ENCODE measurements around the gene EZR. TPM values are rescaled to one million over a fixed set of nuclear protein-coding genes. Genes with fewer than 3 reads are reported as not detected.
A peak's percentile ranks its signal among the peaks of the same experiment; 100 is the strongest.

Gene EZR
- total and polyA plus RNA-seq, 2 of the 8 experiments (the other 6 are each of a cell fraction or from before 2014, with no cell fraction given) = 122 to 286 TPM

- Histone ChIP-seq H3K18ac (ENCODE audit: extremely low read depth, low read length) (no peak overlapping the region), H2AK5ac (ENCODE audit: low read depth, low read length) (no peak overlapping the region), H3K23ac (ENCODE audit: insufficient read length) (no peak overlapping the region), H3K4me2 (ENCODE audit: insufficient read depth in 1 of 2, low read depth in 2 of 2, low read length in 2 of 2) (no peak overlapping the region), H3K4me3 (ENCODE audit: extremely low read depth in 1 of 4, insufficient read depth in 2 of 4, low read depth in 3 of 4, low read length in 4 of 4) (no peak overlapping the region), H3K4ac (replicated peaks; ENCODE audit: insufficient read length, low read depth, low read length) (no peak overlapping the region), H3K27ac (ENCODE audit: low read depth, low read length) (no peak overlapping the region), H3K9ac (replicated peaks in 1 of 4; ENCODE audit: extremely low read depth in 1 of 4, low read depth in 3 of 4, low read length in 3 of 4) (no peak overlapping the region), H4K8ac (ENCODE audit: extremely low read depth, insufficient read depth, low read length) (no peak overlapping the region), H3K14ac (ENCODE audit: insufficient read length) (no peak overlapping the region), H3K56ac (replicated peaks; ENCODE audit: insufficient read length, low read depth, low read length) (no peak overlapping the region), H2BK120ac (replicated peaks; ENCODE audit: low read depth, low read length) (no peak overlapping the region), H4K5ac (ENCODE audit: insufficient read length, low read depth, low read length) (no peak overlapping the region), H3K27me3 (replicated peaks in 1 of 4; ENCODE audit: control insufficient read depth in 3 of 4, extremely low read depth in 1 of 4, insufficient read depth in 3 of 4, low read length in 3 of 4) (no peaks in the 10 kb centered on the region), H2AFZ (ENCODE audit: low read length) (no peak overlapping the region), H2BK12ac (ENCODE audit: low read depth, low read length) (no peak overlapping the region), H3K4me1 (replicated peaks in 1 of 4; ENCODE audit: control insufficient read depth in 3 of 4, insufficient read depth in 4 of 4, low read length in 3 of 4) (peaks cover 6 to 16% (median 12%) of the 10 kb centered on the region in 4 experiments), H4K20me1 (replicated peaks in 1 of 2; ENCODE audit: control insufficient read depth in 1 of 2, insufficient read depth in 2 of 2, low read length in 2 of 2) (peaks cover 0 to 4% of the 10 kb centered on the region in 2 experiments), H3K79me1 (ENCODE audit: low read depth, low read length) (no peaks in the 10 kb centered on the region), H2BK15ac (ENCODE audit: low read length) (peak overlapping the region; percentile 98), H3K9me3 (ENCODE audit: insufficient read depth in 2 of 2, low read depth in 1 of 2, low read length in 1 of 2) (no peaks in the 10 kb centered on the region), H4K91ac (replicated peaks; ENCODE audit: insufficient read length, low read length) (no peak overlapping the region), H2BK5ac (ENCODE audit: low read depth, low read length) (no peak overlapping the region), H3K23me2 (ENCODE audit: low read depth, low read length) (peaks cover 5% of the 10 kb centered on the region), H2BK20ac (ENCODE audit: low read length) (peak overlapping the region; percentile 82; the same call in 1 of the 2 replicates), H3K36me3 (ENCODE audit: control insufficient read depth in 2 of 4, insufficient read depth in 4 of 4, low read length in 3 of 4) (no peaks in the 10 kb centered on the region), H3K79me2 (ENCODE audit: control insufficient read depth in 1 of 2, insufficient read depth in 2 of 2, low read length in 2 of 2) (no peaks in the 10 kb centered on the region)
- FAIRE-seq (no peak), DNase-seq (ENCODE audit: low read depth in 1 of 2, low spot score in 2 of 2) (no peak)
- WGBS, 2 experiments (ENCODE audit: extremely low coverage in 1 of 2, insufficient coverage in 1 of 2, insufficient read length in 1 of 2, insufficient replicate concordance in 2 of 2, low coverage in 1 of 2, low lambda C conversion rate in 2 of 2, missing lambda C conversion rate in 1 of 2) = 97% methylated on average over 7 of the region's 7 CpGs; no CpG with 5 or more reads in 1 of the 2 experiments
- POLR2A ChIA-PET (ENCODE audit: partially characterized antibody) = interaction anchor here (0.9 kb wide), 1 partner anchor 9 kb away, joined by 3 read pairs; no protein-coding TSS in a partner anchor
- CTCF ChIA-PET (ENCODE audit: partially characterized antibody) = interaction anchor here (0.9 kb wide), 1 partner anchor 14 kb away, joined by 3 read pairs; no protein-coding TSS in a partner anchor
- TF ChIP-seq RBBP5 (IDR thresholded peaks at IDR 0.05; ENCODE audit: borderline replicate concordance, low read depth, low read length) = no peak
- no peak for TF ChIP-seq CBX5 (IDR thresholded peaks at IDR 0.05; ENCODE audit: low read depth, low read length)
- no peak for TF ChIP-seq NANOG (IDR thresholded peaks at IDR 0.05; ENCODE audit: insufficient read depth, low read depth, low read length, poor library complexity, severe bottlenecking)
- no peak for TF ChIP-seq EGR1 (IDR thresholded peaks at IDR 0.05; ENCODE audit: borderline replicate concordance, low read depth, low read length)
- TF ChIP-seq CBX8 (IDR thresholded peaks at IDR 0.05; ENCODE audit: borderline replicate concordance, low read depth, low read length) = no peak
- no peak for TF ChIP-seq MAFK (IDR thresholded peaks at IDR 0.05; ENCODE audit: low read depth, low read length)
- no peak for TF ChIP-seq POU5F1 (IDR thresholded peaks at IDR 0.05; ENCODE audit: low read depth, low read length)
- no peak for TF ChIP-seq GTF2F1 (IDR thresholded peaks at IDR 0.05; ENCODE audit: borderline replicate concordance, low read depth, low read length)
- no peak for TF ChIP-seq TEAD4 (IDR thresholded peaks at IDR 0.05; ENCODE audit: low read depth, low read length)
- no peak for TF ChIP-seq PHF8 (conservative IDR thresholded peaks at IDR 0.05; ENCODE audit: low read depth, low read length)
- no peak for TF ChIP-seq TAF7 (optimal IDR thresholded peaks at IDR 0.05; ENCODE audit: borderline replicate concordance, low read depth, low read length)
- TF ChIP-seq ASH2L (IDR thresholded peaks at IDR 0.05; ENCODE audit: low read length) = no peak
These were observed 29.3 kb upstream of the EZR start for GRCh38 chr6:158848490-158848895.
